HG03558 (cell line): ENCODE results near the gene INAFM1.
"Not testable (repeated sequence)": the region's sequence is repeated elsewhere in the genome, so short reads cannot be mapped to it uniquely, and the experiment has no call there.

ENCODE experiments used
- ATAC-seq: cut with Tn5 transposase; IDR thresholded peaks from one replicate; pipeline ENCODE4 v1.9.1; 2021; ENCODE audit warnings: moderate number of reproducible peaks; ENCODE audit not compliant: unreplicated experiment; ENCODE audit errors: extremely low read depth

Gene INAFM1

GRCh38 chr19:47266401-47266941 lies 8.2 kb upstream of the INAFM1 start:
- ATAC-seq = no peak

- ATAC-seq = no peak
These were observed 7.3 kb upstream of the INAFM1 start for GRCh38 chr19:47267350-47267759.

GRCh38 chr19:47268028-47268427 lies 6.7 kb upstream of the INAFM1 start:
- ATAC-seq = no peak

- ATAC-seq = no peak
These were observed 5.1 kb upstream of the INAFM1 start for GRCh38 chr19:47269596-47269995.

- no peak for ATAC-seq
These were observed 4.3 kb upstream of the INAFM1 start for GRCh38 chr19:47270408-47270807.

- no peak for ATAC-seq
These were observed 2.7 kb upstream of the INAFM1 start for GRCh38 chr19:47271949-47272348.

- no peak for ATAC-seq
These were observed 2.0 kb upstream of the INAFM1 start for GRCh38 chr19:47272448-47273312.

- peak; percentile 32 for ATAC-seq
These were observed 1.2 kb upstream of the INAFM1 start for GRCh38 chr19:47273313-47274070.

GRCh38 chr19:47274891-47275761 lies 441 bp downstream of the INAFM1 start:
- ATAC-seq = no peak

GRCh38 chr19:47275791-47276461 lies 1.2 kb downstream of the INAFM1 start:
- no peak for ATAC-seq

- not testable (repeated sequence) for ATAC-seq
These were observed 1.8 kb downstream of the INAFM1 start for GRCh38 chr19:47276513-47276912.

GRCh38 chr19:47280183-47280797 lies 5.6 kb downstream of the INAFM1 start:
- no peak for ATAC-seq

GRCh38 chr19:47283405-47284059 lies 8.8 kb downstream of the INAFM1 start:
- no peak for ATAC-seq

- ATAC-seq = no peak
These were observed 9.7 kb downstream of the INAFM1 start for GRCh38 chr19:47284324-47284899.

- ATAC-seq = no peak
These were observed 21.4 kb downstream of the INAFM1 start for GRCh38 chr19:47296036-47296435.

GRCh38 chr19:47300867-47301266 lies 26.2 kb downstream of the INAFM1 start:
- ATAC-seq = not testable (repeated sequence)

GRCh38 chr19:47302249-47302648 lies 27.6 kb downstream of the INAFM1 start:
- no peak for ATAC-seq

GRCh38 chr19:47303966-47304365 lies 29.3 kb downstream of the INAFM1 start:
- no peak for ATAC-seq
